SK-N-SH (cell line): ENCODE results near the gene PRELP. TPM values are rescaled to one million over a fixed set of nuclear protein-coding genes. Genes with fewer than 3 reads are reported as not detected.

ENCODE experiments used
- CTCF ChIA-PET: fragments of 300-600, 350-600 bp; formaldehyde crosslinking; extraction: SDS; loops from one replicate; lab custom pipeline; 2021; lab: Yijun Ruan, JAX
- POLR2A ChIA-PET: fragments of 350-600 bp; sonication (Branson Sonifier 250); formaldehyde crosslinking; extraction: SDS; loops from one replicate; lab custom pipeline; 2020; ENCODE audit warnings: antibody characterized with exemption, inconsistent platforms; lab: Yijun Ruan, JAX
- DNase-seq: peaks from one replicate; pipeline ENCODE4 v3.0.0; 2012
- H2AFZ ChIP-seq: fragments of 200-600 bp; sonication (generic); 2 replicates; pipeline ENCODE4 v1.8.1; 2016; ENCODE audit warnings: antibody characterized with exemption, mild to moderate bottlenecking, low read depth
- H3F3A ChIP-seq: fragments of 200-600 bp; sonication (generic); replicated peaks from 2 replicates; pipeline ENCODE3; 2016; ENCODE audit warnings: antibody characterized with exemption, mild to moderate bottlenecking; ENCODE audit not compliant: insufficient read depth
- H3K27ac ChIP-seq, 2 experiments: fragments of 200-500 bp in 1 of 2; fragments of 200-600 bp in 1 of 2; sonication (Bioruptor generic) in 1 of 2; sonication (generic), shearing (Covaris generic) in 1 of 2; 2 replicates each; pipeline versions ENCODE4 v1.5.1 to v1.6.1; 2014 to 2016; ENCODE audit warnings: low read depth in 2 of 2, inconsistent platforms in 1 of 2, low read length in 1 of 2, mild to moderate bottlenecking in 1 of 2, mixed read lengths in 1 of 2
- H3K27me3 ChIP-seq: fragments of 200-600 bp; sonication (generic), shearing (Covaris generic); 2 replicates; pipeline ENCODE4 v1.6.1; 2016; ENCODE audit warnings: mixed run types; ENCODE audit not compliant: insufficient read depth
- H3K36me3 ChIP-seq, 2 experiments: fragments of 200-500 bp in 1 of 2; fragments of 200-600 bp in 1 of 2; sonication (Bioruptor generic) in 1 of 2; sonication (generic) in 1 of 2; replicated peaks in 1 of 2; 2 replicates each; pipeline versions ENCODE3 to v1.5.1; 2014 to 2016; ENCODE audit warnings: low read length in 1 of 2, mild to moderate bottlenecking in 1 of 2; ENCODE audit not compliant: insufficient read depth in 2 of 2, control insufficient read depth in 1 of 2
- H3K4me1 ChIP-seq, 2 experiments: fragments of 200-500 bp in 1 of 2; fragments of 200-600 bp in 1 of 2; sonication (Bioruptor generic) in 1 of 2; sonication (generic), shearing (Covaris generic) in 1 of 2; 2 replicates each; pipeline versions ENCODE4 v1.5.1 to v1.6.1; 2014 to 2016; ENCODE audit warnings: low read depth in 1 of 2, low read length in 1 of 2, mixed run types in 1 of 2; ENCODE audit not compliant: insufficient read depth in 2 of 2, control insufficient read depth in 1 of 2
- H3K4me2 ChIP-seq: fragments of 200-600 bp; sonication (generic), shearing (Covaris generic); 2 replicates; pipeline ENCODE4 v1.6.1; 2017; ENCODE audit warnings: mixed run types
- H3K4me3 ChIP-seq, 2 experiments: fragments of 200-500 bp in 1 of 2; fragments of 200-600 bp in 1 of 2; sonication (Bioruptor generic) in 1 of 2; sonication (generic), shearing (Covaris generic) in 1 of 2; 2 replicates each; pipeline versions ENCODE4 v1.5.1 to v1.8.1; 2014 to 2016; ENCODE audit warnings: low read depth in 2 of 2, inconsistent platforms in 1 of 2, low read length in 1 of 2, mild to moderate bottlenecking in 1 of 2, mixed read lengths in 1 of 2, moderate library complexity in 1 of 2
- H3K79me2 ChIP-seq: fragments of 200-600 bp; sonication (generic); 2 replicates; pipeline ENCODE4 v1.8.1; 2017; ENCODE audit warnings: mild to moderate bottlenecking; ENCODE audit not compliant: insufficient read depth
- H3K9ac ChIP-seq: fragments of 200-600 bp; sonication (generic); 2 replicates; pipeline ENCODE4 v1.6.1; 2017; ENCODE audit warnings: mixed run types
- H3K9me2 ChIP-seq: fragments of 200-600 bp; sonication (generic); 2 replicates; pipeline ENCODE4 v1.6.1; 2017; ENCODE audit warnings: mixed run types
- H3K9me3 ChIP-seq: fragments of 200-600 bp; sonication (generic); 2 replicates; pipeline ENCODE4 v1.6.1; 2017; ENCODE audit warnings: mixed run types, mild to moderate bottlenecking, moderate library complexity
- H4K20me1 ChIP-seq: fragments of 200-600 bp; sonication (generic); 2 replicates; pipeline ENCODE4 v1.6.1; 2017; ENCODE audit warnings: mild to moderate bottlenecking, mixed run types; ENCODE audit not compliant: insufficient read depth
- CHD2 ChIP-seq: fragments of 150-350 bp; IDR thresholded peaks from 2 replicates; pipeline ENCODE4 v1.6.1; 2018; ENCODE audit warnings: low read length; ENCODE audit not compliant: partially characterized antibody
- CTCF ChIP-seq: fragments of 200-600 bp; sonication (generic); IDR thresholded peaks from 2 replicates; pipeline ENCODE4 v1.6.1; 2017; ENCODE audit warnings: antibody characterized with exemption, mild to moderate bottlenecking, moderate library complexity
- ELF1 ChIP-seq: IDR thresholded peaks from 2 replicates; pipeline ENCODE4 v1.4.0; 2012
- EP300 ChIP-seq, 2 experiments: IDR thresholded peaks; 2 replicates each; pipeline versions ENCODE4 v1.4.0 to v1.6.1; 2012; ENCODE audit warnings: borderline replicate concordance in 1 of 2, low read depth in 1 of 2, low read length in 1 of 2
- IRF3 ChIP-seq: fragments of 150-350 bp; IDR thresholded peaks from 2 replicates; pipeline ENCODE4 v1.6.1; 2016; ENCODE audit warnings: mild to moderate bottlenecking, low read depth, low read length
- MXI1 ChIP-seq: IDR thresholded peaks from 2 replicates; pipeline ENCODE4 v1.6.1; 2012; ENCODE audit warnings: mild to moderate bottlenecking, low read depth, low read length, improper control_type of control experiment
- NFIC ChIP-seq: IDR thresholded peaks from 2 replicates; pipeline ENCODE4 v1.4.0; 2012; ENCODE audit warnings: borderline replicate concordance
- POLR2AphosphoS5 ChIP-seq: IDR thresholded peaks from 2 replicates; pipeline ENCODE4 v1.6.1; 2012; ENCODE audit warnings: low read depth, low read length
- RFX5 ChIP-seq: IDR thresholded peaks from 2 replicates; pipeline ENCODE4 v1.6.1; 2012; ENCODE audit warnings: mild to moderate bottlenecking, improper control_type of control experiment, low read length
- ZBTB33 ChIP-seq: IDR thresholded peaks from 2 replicates; pipeline ENCODE4 v1.4.0; 2012; ENCODE audit warnings: low read depth, borderline replicate concordance
- WGBS: methylation state at CpG from one replicate; pipeline ENCODE4 v1.1.6; 2017; ENCODE audit warnings: low lambda C conversion rate; 5-methylcytosine and 5-hydroxymethylcytosine counted together
- polyA plus RNA-seq, 3 experiments: library from polyadenylated mRNA; depleted of rRNA; stranded (reverse); fragments of >200 nt; gene quantifications; 2 replicates each; pipeline ENCODE4 v1.2.3, GENCODE V29; 2012

Gene PRELP
- polyA plus RNA-seq, 1 of the 3 experiments (the other 2 are of a cell fraction) = 0.48 TPM

- POLR2A ChIA-PET = no interaction called here
Measured at GRCh38 chr1:203526130-203526529, 50.5 kb downstream of the PRELP start.

GRCh38 chr1:203526572-203526971 is 51.0 kb downstream of the PRELP start:
- Histone ChIP-seq H3K9ac (no peak overlapping the region), H2AFZ (no peak overlapping the region), H3K27ac (no peak overlapping the region)
- CTCF ChIA-PET = no interaction called here
- TF ChIP-seq ZBTB33 = no peak
- TF ChIP-seq, all 33 proteins: peak for 0
- WGBS = 94% methylated on average over 6 of the region's 6 CpGs
- Histone ChIP-seq H3K9me2 (no peaks in the 10 kb centered on the region), H3K79me2 (no peaks in the 10 kb centered on the region), H3F3A (peaks cover 5% of the 10 kb centered on the region), H3K27me3 (no peaks in the 10 kb centered on the region), H3K4me1 (peaks cover 9% of the 10 kb centered on the region in 2 experiments; a peak in 2 of 4 replicates), H4K20me1 (no peaks in the 10 kb centered on the region), H3K36me3 (no peaks in the 10 kb centered on the region), H3K9me3 (no peaks in the 10 kb centered on the region), H3K4me3 (no peak overlapping the region), H3K4me2 (no peak overlapping the region)
- no peak for DNase-seq
- POLR2A ChIA-PET = no interaction called here

More at GRCh38 chr1:203526130-203526529, 50.5 kb downstream of the PRELP start:
- Histone ChIP-seq H3K79me2 (no peaks in the 10 kb centered on the region), H3K36me3 (no peaks in the 10 kb centered on the region), H3K4me2 (no peak overlapping the region), H3K27ac (no peak overlapping the region), H4K20me1 (no peaks in the 10 kb centered on the region), H3K4me1 (peaks cover 13 to 14% of the 10 kb centered on the region in 2 experiments), H3K9me3 (no peaks in the 10 kb centered on the region), H3K27me3 (no peaks in the 10 kb centered on the region), H2AFZ (no peak overlapping the region), H3F3A (peaks cover 5% of the 10 kb centered on the region), H3K9me2 (no peaks in the 10 kb centered on the region)
- no peak for DNase-seq
- CTCF ChIA-PET = no interaction called here
- no peak for TF ChIP-seq MXI1
- TF ChIP-seq NFIC = no peak
- no peak for TF ChIP-seq ELF1
- TF ChIP-seq POLR2AphosphoS5 = no peak
- no peak for TF ChIP-seq IRF3
- TF ChIP-seq CTCF = no peak
- TF ChIP-seq CHD2 = no peak
- TF ChIP-seq RFX5 = no peak
- TF ChIP-seq EP300 (IDR thresholded peaks at IDR 0.05; ENCODE audit: borderline replicate concordance in 1 of 2, low read depth in 1 of 2, low read length in 1 of 2) = no peak
- TF ChIP-seq, all 33 proteins: peak for 0
- H3K9ac ChIP-seq = no peak overlapping the region
- no peak overlapping the region for H3K4me3 ChIP-seq
- 89% methylated on average over 5 of the region's 5 CpGs for WGBS
